Smooth muscle cell (in vitro differentiated cells): ENCODE measurements around the gene ERLEC1. TPM values are rescaled to one million over a fixed set of nuclear protein-coding genes. Genes with fewer than 3 reads are reported as not detected.

ENCODE experiments used
- DNase-seq: peaks from one replicate; lab custom pipeline; 2025; ENCODE audit not compliant: unreplicated experiment; lab: John Stamatoyannopoulos, UW
- H2AFZ ChIP-seq: fragments of 200-600 bp; sonication (generic); 2 replicates; pipeline ENCODE4 v1.6.0; 2016; ENCODE audit warnings: antibody characterized with exemption, low read depth, mild to moderate bottlenecking
- H3F3A ChIP-seq: fragments of 200-600 bp; sonication (generic); 2 replicates; pipeline ENCODE4 v1.6.0; 2017; ENCODE audit warnings: antibody characterized with exemption, low read depth
- H3K27ac ChIP-seq: fragments of 200-600 bp; sonication (generic); 2 replicates; pipeline ENCODE4 v1.5.1; 2016; ENCODE audit warnings: low read depth, mild to moderate bottlenecking
- H3K27me3 ChIP-seq: fragments of 200-600 bp; sonication (generic); 2 replicates; pipeline ENCODE4 v1.6.1; 2016; ENCODE audit warnings: low read depth, mild to moderate bottlenecking
- H3K36me3 ChIP-seq: fragments of 200-600 bp; sonication (generic); 2 replicates; pipeline ENCODE4 v1.5.1; 2016; ENCODE audit warnings: low read depth
- H3K4me1 ChIP-seq: fragments of 200-600 bp; sonication (generic); 2 replicates; pipeline ENCODE4 v1.5.1; 2016; ENCODE audit warnings: low read depth
- H3K4me2 ChIP-seq: fragments of 200-600 bp; sonication (generic); 2 replicates; pipeline ENCODE4 v1.6.0; 2016; ENCODE audit warnings: mild to moderate bottlenecking
- H3K4me3 ChIP-seq: fragments of 200-600 bp; sonication (generic); 2 replicates; pipeline ENCODE4 v1.5.1; 2016; ENCODE audit warnings: mild to moderate bottlenecking
- H3K79me2 ChIP-seq: fragments of 200-600 bp; sonication (generic); 2 replicates; pipeline ENCODE4 v1.6.0; 2016; ENCODE audit warnings: low read depth, mild to moderate bottlenecking
- H3K9ac ChIP-seq: fragments of 200-600 bp; sonication (generic); 2 replicates; pipeline ENCODE4 v1.6.0; 2016; ENCODE audit warnings: low read depth
- H3K9me3 ChIP-seq: fragments of 200-600 bp; sonication (generic); replicated peaks from 2 replicates; pipeline ENCODE4 v1.5.1; 2016; ENCODE audit warnings: low read depth
- H4K20me1 ChIP-seq: fragments of 200-600 bp; sonication (generic); 2 replicates; pipeline ENCODE4 v1.6.0; 2016; ENCODE audit warnings: low read depth
- WGBS: methylation state at CpG from one replicate; pipeline ENCODE4 v1.1.7; 2016; ENCODE audit warnings: low lambda C conversion rate; 5-methylcytosine and 5-hydroxymethylcytosine counted together
- polyA plus RNA-seq: library from polyadenylated mRNA; unstranded; fragments of >200 nt; fragmentation: Nextera tagmentation; extraction: Ambion mirVana; gene quantifications from 2 replicates; pipeline ENCODE4 v1.2.1, GENCODE V29; 2016
- total RNA-seq: library from RNA; depleted of rRNA; stranded (reverse); fragments of >200 nt; gene quantifications from 2 replicates; pipeline ENCODE4 v1.2.3, GENCODE V29; 2014
- TF ChIP-seq, protein P1 (sequence below): fragments of 200-600 bp; sonication (generic); IDR thresholded peaks from 2 replicates; pipeline ENCODE4 v1.5.1; 2017; ENCODE audit warnings: borderline replicate concordance, mild to moderate bottlenecking, antibody characterized with exemption; ENCODE audit not compliant: insufficient read depth, poor library complexity, severe bottlenecking

Gene ERLEC1
- total and polyA plus RNA-seq, 2 experiments from 2014 or later: 94.0 to 106 TPM

DNA sequence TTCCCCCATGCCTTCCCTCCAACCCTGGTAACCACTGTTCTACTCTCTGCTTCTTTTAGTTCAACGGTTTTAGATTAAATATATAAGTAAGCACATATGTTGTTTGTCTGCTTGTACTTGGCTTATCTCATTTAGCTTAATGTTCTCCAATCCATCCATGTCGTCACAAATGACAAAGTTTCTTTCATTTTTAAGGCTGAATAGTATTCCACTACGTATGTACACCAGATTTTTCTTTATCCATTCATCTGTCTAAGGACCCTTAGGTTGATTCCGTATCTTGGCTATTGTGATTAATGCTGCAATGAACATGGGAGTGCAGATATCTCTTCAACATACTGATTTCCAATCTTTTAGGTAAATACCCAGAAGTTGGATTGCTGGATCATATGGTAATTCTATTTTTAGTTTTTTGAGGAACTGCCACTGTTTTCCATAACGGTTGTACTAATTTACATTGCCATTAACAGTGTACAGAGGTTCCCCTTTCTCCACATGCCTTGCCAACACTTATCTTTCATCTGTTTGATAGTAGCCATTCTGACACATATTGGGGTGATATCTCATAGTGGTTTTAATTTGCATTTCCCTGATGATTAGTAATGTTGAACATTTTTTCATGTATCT lies 8.2 kb upstream of the ERLEC1 start:
- Histone ChIP-seq H3K36me3 (no peaks in the 10 kb centered on the region), H3K27ac (no peak overlapping the region), H4K20me1 (peaks cover 44% of the 10 kb centered on the region), H3K9me3 (no peaks in the 10 kb centered on the region), H3K4me1 (no peaks in the 10 kb centered on the region), H3K4me3 (no peak overlapping the region), H3K79me2 (peaks cover 87% of the 10 kb centered on the region), H3K9ac (no peak overlapping the region), H3K27me3 (no peaks in the 10 kb centered on the region), H2AFZ (no peak overlapping the region), H3F3A (no peaks in the 10 kb centered on the region), H3K4me2 (no peak overlapping the region)
- WGBS: 96% methylated on average over 5 of the region's 5 CpGs
- TF ChIP-seq, protein P1, sequence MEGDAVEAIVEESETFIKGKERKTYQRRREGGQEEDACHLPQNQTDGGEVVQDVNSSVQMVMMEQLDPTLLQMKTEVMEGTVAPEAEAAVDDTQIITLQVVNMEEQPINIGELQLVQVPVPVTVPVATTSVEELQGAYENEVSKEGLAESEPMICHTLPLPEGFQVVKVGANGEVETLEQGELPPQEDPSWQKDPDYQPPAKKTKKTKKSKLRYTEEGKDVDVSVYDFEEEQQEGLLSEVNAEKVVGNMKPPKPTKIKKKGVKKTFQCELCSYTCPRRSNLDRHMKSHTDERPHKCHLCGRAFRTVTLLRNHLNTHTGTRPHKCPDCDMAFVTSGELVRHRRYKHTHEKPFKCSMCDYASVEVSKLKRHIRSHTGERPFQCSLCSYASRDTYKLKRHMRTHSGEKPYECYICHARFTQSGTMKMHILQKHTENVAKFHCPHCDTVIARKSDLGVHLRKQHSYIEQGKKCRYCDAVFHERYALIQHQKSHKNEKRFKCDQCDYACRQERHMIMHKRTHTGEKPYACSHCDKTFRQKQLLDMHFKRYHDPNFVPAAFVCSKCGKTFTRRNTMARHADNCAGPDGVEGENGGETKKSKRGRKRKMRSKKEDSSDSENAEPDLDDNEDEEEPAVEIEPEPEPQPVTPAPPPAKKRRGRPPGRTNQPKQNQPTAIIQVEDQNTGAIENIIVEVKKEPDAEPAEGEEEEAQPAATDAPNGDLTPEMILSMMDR: no peak
- no peak for DNase-seq

DNA sequence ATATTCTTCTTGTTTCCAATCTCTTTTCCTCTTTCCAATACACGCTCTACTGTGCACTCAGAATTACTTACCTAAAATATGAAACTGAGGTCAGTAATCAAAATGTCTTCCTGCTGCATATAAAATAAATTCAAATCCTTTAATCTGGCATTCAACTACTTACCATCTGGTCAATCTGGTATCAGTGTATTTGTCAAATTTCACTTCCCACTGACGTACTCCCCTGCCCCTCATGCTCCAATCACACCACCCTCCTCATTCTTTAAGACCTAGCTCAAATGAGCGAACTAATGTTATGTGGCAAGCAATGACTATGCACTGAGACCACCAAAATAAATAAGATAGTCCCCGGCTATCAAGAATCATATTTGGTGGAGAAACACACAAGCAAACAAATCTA lies 6.8 kb upstream of the ERLEC1 start:
- no peak for DNase-seq

DNA sequence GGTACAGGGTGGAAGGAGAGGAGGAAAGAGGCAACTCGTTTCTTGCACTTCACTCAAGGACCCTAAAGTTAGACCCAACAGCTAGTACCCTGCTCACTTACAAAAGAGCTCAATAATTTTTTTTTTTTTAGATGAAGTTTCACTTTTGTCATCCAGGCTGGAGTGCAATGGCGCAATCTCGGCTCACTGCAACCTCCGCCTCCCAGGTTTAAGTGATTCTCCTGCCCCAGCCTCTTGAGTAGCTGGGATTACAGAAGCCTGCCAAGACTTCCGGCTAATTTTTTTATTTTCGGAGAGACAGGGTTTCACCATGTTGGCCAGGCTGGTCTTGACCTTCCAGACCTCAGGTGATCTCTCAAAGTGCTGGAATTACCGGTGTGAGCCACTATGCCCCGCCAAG lies 4.2 kb upstream of the ERLEC1 start:
- no peak for DNase-seq
- Histone ChIP-seq H3K27ac (no peak overlapping the region), H4K20me1 (peaks cover 23% of the 10 kb centered on the region), H3K79me2 (peaks cover 90% of the 10 kb centered on the region), H3K9ac (no peak overlapping the region), H2AFZ (no peak overlapping the region), H3K9me3 (no peaks in the 10 kb centered on the region), H3K27me3 (no peaks in the 10 kb centered on the region), H3K36me3 (no peaks in the 10 kb centered on the region), H3K4me2 (no peak overlapping the region), H3K4me3 (no peak overlapping the region), H3F3A (peaks cover 5% of the 10 kb centered on the region), H3K4me1 (peaks cover 13% of the 10 kb centered on the region)
- 92% methylated on average over 8 of the region's 8 CpGs for WGBS
- TF ChIP-seq, protein P1: no peak

More for the DNA sequence above, 6.8 kb upstream of the ERLEC1 start:
- TF ChIP-seq, protein P1: no peak
- no peak overlapping the region for H2AFZ ChIP-seq
- no peaks in the 10 kb centered on the region for H3F3A ChIP-seq
- H3K79me2 ChIP-seq: peaks cover 87% of the 10 kb centered on the region
- H3K36me3 ChIP-seq: no peaks in the 10 kb centered on the region
- no peak overlapping the region for H3K9ac ChIP-seq
- no peak overlapping the region for H3K4me2 ChIP-seq
- 94% methylated on average over 4 of the region's 4 CpGs for WGBS
- no peaks in the 10 kb centered on the region for H3K27me3 ChIP-seq
- peaks cover 45% of the 10 kb centered on the region for H4K20me1 ChIP-seq
- peaks cover 3% of the 10 kb centered on the region for H3K4me1 ChIP-seq
- H3K4me3 ChIP-seq: no peak overlapping the region
- no peak overlapping the region for H3K27ac ChIP-seq
- H3K9me3 ChIP-seq: no peaks in the 10 kb centered on the region

DNA sequence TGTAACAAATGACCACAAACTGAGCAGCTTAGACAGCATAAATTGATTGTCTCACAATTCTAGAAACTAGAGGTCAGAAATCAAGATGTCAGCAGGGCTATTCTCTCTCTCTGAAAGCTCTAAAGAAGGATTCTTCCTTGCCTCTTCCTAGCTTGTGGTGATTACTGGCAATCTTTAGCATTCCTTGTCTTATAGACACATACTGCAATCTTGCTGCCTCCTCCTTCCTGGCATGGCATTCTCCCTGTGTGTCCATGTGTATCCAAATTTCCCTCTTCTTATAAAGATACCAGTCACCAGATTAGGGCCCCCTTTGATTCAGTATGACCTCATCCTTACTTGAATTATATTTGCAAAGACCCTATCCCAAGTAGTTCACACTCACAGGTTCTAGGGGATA lies 2.4 kb upstream of the ERLEC1 start:
- DNase-seq: no peak
- Histone ChIP-seq H2AFZ (no peak overlapping the region), H3K4me3 (no peak overlapping the region), H3K4me1 (peaks cover 21% of the 10 kb centered on the region), H4K20me1 (peaks cover 34% of the 10 kb centered on the region), H3K79me2 (peaks cover 93% of the 10 kb centered on the region), H3K9me3 (no peaks in the 10 kb centered on the region), H3K27me3 (no peaks in the 10 kb centered on the region), H3K36me3 (no peaks in the 10 kb centered on the region), H3K27ac (peak overlapping the region; percentile 71), H3K9ac (no peak overlapping the region), H3K4me2 (peak overlapping the region; percentile 99), H3F3A (peaks cover 7% of the 10 kb centered on the region)
- TF ChIP-seq, protein P1: no peak
